HepG2 (cell line): ENCODE data around the gene DLL3. TPM values are rescaled to one million over a fixed set of nuclear protein-coding genes. Genes with fewer than 3 reads are reported as not detected.

Experiments
- ARHGAP35 ChIP-seq: sonication (generic); formaldehyde crosslinking; IDR thresholded peaks from 2 replicates; pipeline ENCODE4 v1.9.0; 2022; ENCODE audit warnings: mild to moderate bottlenecking, inconsistent platforms, moderate library complexity, missing genetic modification reagents, borderline replicate concordance
- ATM ChIP-seq: fragments of 450-650 bp; IDR thresholded peaks from 2 replicates; pipeline ENCODE4 v1.7.1; 2017; ENCODE audit warnings: mild to moderate bottlenecking, borderline replicate concordance
- CCDC6 ChIP-seq: sonication (generic); formaldehyde crosslinking; IDR thresholded peaks from 2 replicates; pipeline ENCODE4 v1.8.1; 2022; ENCODE audit warnings: mild to moderate bottlenecking, missing genetic modification reagents, moderate library complexity
- GATA4 ChIP-seq: sonication (generic); IDR thresholded peaks from 2 replicates; pipeline ENCODE4 v1.6.1; 2016; ENCODE audit warnings: antibody characterized with exemption, low read depth, borderline replicate concordance
- LCORL ChIP-seq, 2 experiments: fragments of 450-650 bp in 1 of 2; sonication (generic) in 1 of 2; formaldehyde crosslinking in 1 of 2; IDR thresholded peaks; 2 replicates each; pipeline versions ENCODE4 v1.5.0 to v1.6.1; 2017 to 2020; ENCODE audit warnings: antibody characterized with exemption in 1 of 2, missing genetic modification reagents in 1 of 2
- NAIF1 ChIP-seq: sonication (generic); formaldehyde crosslinking; IDR thresholded peaks from 2 replicates; pipeline ENCODE4 v1.5.0; 2020; ENCODE audit warnings: mild to moderate bottlenecking, missing genetic modification reagents, borderline replicate concordance
- NR2F2 ChIP-seq: IDR thresholded peaks from 2 replicates; pipeline ENCODE4 v1.6.1; 2012; ENCODE audit warnings: low read depth, inconsistent platforms, borderline replicate concordance
- PRDM15 ChIP-seq: sonication (generic); formaldehyde crosslinking; IDR thresholded peaks from 2 replicates; pipeline ENCODE4 v1.4.0; 2020; ENCODE audit warnings: missing genetic modification reagents
- RCOR2 ChIP-seq: IDR thresholded peaks from 2 replicates; pipeline ENCODE4 v1.6.1; 2016; ENCODE audit warnings: missing biosample characterization, missing genetic modification reagents
- SMAD1 ChIP-seq: sonication (generic); formaldehyde crosslinking; IDR thresholded peaks from 2 replicates; pipeline ENCODE4 v1.4.0; 2020; ENCODE audit warnings: missing genetic modification reagents, low read depth, mild to moderate bottlenecking, borderline replicate concordance
- SP1 ChIP-seq, 2 experiments: fragments of 450-650 bp in 1 of 2; sonication (generic) in 1 of 2; formaldehyde crosslinking in 1 of 2; IDR thresholded peaks; 2 replicates each; pipeline versions ENCODE4 v1.4.0 to v1.6.1; 2016 to 2020; ENCODE audit warnings: missing genetic modification reagents in 1 of 2
- TCF7 ChIP-seq: sonication (generic); IDR thresholded peaks from 2 replicates; pipeline ENCODE4 v1.6.1; 2016; ENCODE audit warnings: antibody characterized with exemption, low read depth
- ZBTB43 ChIP-seq: sonication (generic); formaldehyde crosslinking; conservative IDR thresholded peaks from 2 replicates; pipeline ENCODE4 v1.4.0; 2020; ENCODE audit warnings: missing genetic modification reagents
- ZNF282 ChIP-seq: fragments of 450-650 bp; IDR thresholded peaks from 2 replicates; pipeline ENCODE4 v1.6.1; 2018; ENCODE audit not compliant: partially characterized antibody
- ZNF34 ChIP-seq: sonication (generic); formaldehyde crosslinking; IDR thresholded peaks from 2 replicates; pipeline ENCODE4 v1.4.0; 2020; ENCODE audit warnings: mild to moderate bottlenecking, missing genetic modification reagents, borderline replicate concordance
- ZNF451 ChIP-seq: sonication (generic); formaldehyde crosslinking; IDR thresholded peaks from 2 replicates; pipeline ENCODE4 v1.5.0; 2020; ENCODE audit warnings: mild to moderate bottlenecking, missing genetic modification reagents
- ZNF512B ChIP-seq: sonication (generic); formaldehyde crosslinking; IDR thresholded peaks from 2 replicates; pipeline ENCODE4 v1.5.1; 2020; ENCODE audit warnings: missing genetic modification reagents, mild to moderate bottlenecking, borderline replicate concordance
- ZNF552 ChIP-seq: sonication (generic); formaldehyde crosslinking; IDR thresholded peaks from 2 replicates; pipeline ENCODE4 v1.9.0; 2022; ENCODE audit warnings: missing genetic modification reagents, mild to moderate bottlenecking, borderline replicate concordance
- ZNF572 ChIP-seq: sonication (generic); formaldehyde crosslinking; IDR thresholded peaks from 2 replicates; pipeline ENCODE4 v1.5.1; 2020; ENCODE audit warnings: mild to moderate bottlenecking, missing genetic modification reagents
- ZNF724P ChIP-seq: sonication (generic); formaldehyde crosslinking; IDR thresholded peaks from 2 replicates; pipeline ENCODE4 v1.8.0; 2022; ENCODE audit warnings: missing genetic modification reagents, borderline replicate concordance
- ZNF788 ChIP-seq: sonication (generic); formaldehyde crosslinking; IDR thresholded peaks from 2 replicates; pipeline ENCODE4 v1.5.0; 2020; ENCODE audit warnings: mild to moderate bottlenecking, missing genetic modification reagents, borderline replicate concordance
- ZZZ3 ChIP-seq: sonication (generic); formaldehyde crosslinking; IDR thresholded peaks from 2 replicates; pipeline ENCODE4 v1.4.0; 2020; ENCODE audit warnings: missing genetic modification reagents, mild to moderate bottlenecking, borderline replicate concordance
- polyA plus RNA-seq, 8 experiments: library from polyadenylated mRNA; depleted of rRNA in 3 of 8; stranded (reverse) in 7 of 8; unstranded in 1 of 8; fragments of >200 nt; fragmentation: Illumina TruSeq in 4 of 8; extraction: Trizol in 4 of 8; gene quantifications; 2 replicates each; pipeline versions ENCODE4 v1.2.1 to v1.2.3, GENCODE V29; 2011 to 2016; ENCODE audit warnings: low read depth in 4 of 8, missing spikeins in 1 of 8, mixed read lengths in 1 of 8; ENCODE audit not compliant: insufficient read depth in 1 of 8
- total RNA-seq, 5 experiments: library from RNA; depleted of rRNA; stranded (reverse); fragments of >200 nt; fragmentation: Illumina TruSeq; extraction: Trizol; gene quantifications; 2 replicates each; pipeline ENCODE4 v1.2.3, GENCODE V29; 2016; ENCODE audit warnings: low read depth in 1 of 5

The DLL3 gene
- total and polyA plus RNA-seq, 2 of the 13 experiments (the other 11 are each of a cell fraction or from before 2014, with no cell fraction given) = 0.35 to 0.55 TPM

- TF ChIP-seq ZNF282 (no peak), ZNF451 (peak; percentile 60; the same call in 1 of the 2 replicates), TCF7 (no peak), GATA4 (no peak), ZNF512B (peak; percentile 20; the same call in 1 of the 2 replicates), LCORL (IDR thresholded peaks at IDR 0.05) (no peak), LCORL (CRISPR knock-in tag; IDR thresholded peaks at IDR 0.05) (peak; percentile 69), SMAD1 (no peak; the same call in 1 of the 2 replicates), ZNF552 (CRISPR knock-in tag) (no peak), ZNF572 (CRISPR knock-in tag) (no peak), NAIF1 (CRISPR knock-in tag) (no peak), ARHGAP35 (CRISPR knock-in tag) (no peak), SP1 (IDR thresholded peaks at IDR 0.05) (no peak), SP1 (CRISPR knock-in tag; IDR thresholded peaks at IDR 0.05) (0 out of 2 replicates have a peak, but pooled peaks have one; percentile 15), ZNF788 (CRISPR knock-in tag) (no peak; the same call in 1 of the 2 replicates), CCDC6 (CRISPR knock-in tag) (no peak), NR2F2 (no peak), ZBTB43 (CRISPR knock-in tag) (no peak), RCOR2 (CRISPR knock-in tag) (no peak), ATM (no peak), PRDM15 (CRISPR knock-in tag) (no peak), ZNF34 (CRISPR knock-in tag) (no peak), ZNF724P (CRISPR knock-in tag) (no peak), ZZZ3 (CRISPR knock-in tag) (peak; percentile 87)
Measured at GRCh38 chr19:39532233-39533002, 33.7 kb downstream of the DLL3 start, which contains the start of gene EID2B (continued).
